HG03175 (cell line): ENCODE measurements around the gene CEP72.
"Not testable (repeated sequence)": the region's sequence is repeated elsewhere in the genome, so short reads cannot be mapped to it uniquely, and the experiment has no call there.

Source experiments
- ATAC-seq: cut with Tn5 transposase; IDR thresholded peaks from one replicate; pipeline ENCODE4 v1.9.1; 2021; ENCODE audit warnings: mild to moderate bottlenecking, moderate library complexity; ENCODE audit not compliant: unreplicated experiment

CEP72 gene, protein sequence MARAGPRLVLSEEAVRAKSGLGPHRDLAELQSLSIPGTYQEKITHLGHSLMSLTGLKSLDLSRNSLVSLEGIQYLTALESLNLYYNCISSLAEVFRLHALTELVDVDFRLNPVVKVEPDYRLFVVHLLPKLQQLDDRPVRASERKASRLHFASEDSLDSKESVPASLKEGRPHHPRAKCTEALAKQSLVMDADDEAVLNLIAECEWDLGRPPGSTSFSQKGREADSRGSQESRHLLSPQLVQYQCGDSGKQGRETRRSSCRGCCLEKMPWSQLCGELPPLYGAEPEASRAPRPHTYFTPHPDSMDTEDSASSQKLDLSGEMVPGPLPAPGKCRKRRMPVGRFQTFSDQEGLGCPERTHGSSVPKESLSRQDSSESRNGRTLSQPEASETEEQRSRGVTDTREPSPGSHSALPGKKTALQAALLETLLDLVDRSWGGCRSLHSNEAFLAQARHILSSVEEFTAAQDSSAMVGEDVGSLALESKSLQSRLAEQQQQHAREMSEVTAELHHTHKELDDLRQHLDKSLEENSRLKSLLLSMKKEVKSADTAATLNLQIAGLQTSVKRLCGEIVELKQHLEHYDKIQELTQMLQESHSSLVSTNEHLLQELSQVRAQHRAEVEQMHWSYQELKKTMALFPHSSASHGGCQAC

DNA sequence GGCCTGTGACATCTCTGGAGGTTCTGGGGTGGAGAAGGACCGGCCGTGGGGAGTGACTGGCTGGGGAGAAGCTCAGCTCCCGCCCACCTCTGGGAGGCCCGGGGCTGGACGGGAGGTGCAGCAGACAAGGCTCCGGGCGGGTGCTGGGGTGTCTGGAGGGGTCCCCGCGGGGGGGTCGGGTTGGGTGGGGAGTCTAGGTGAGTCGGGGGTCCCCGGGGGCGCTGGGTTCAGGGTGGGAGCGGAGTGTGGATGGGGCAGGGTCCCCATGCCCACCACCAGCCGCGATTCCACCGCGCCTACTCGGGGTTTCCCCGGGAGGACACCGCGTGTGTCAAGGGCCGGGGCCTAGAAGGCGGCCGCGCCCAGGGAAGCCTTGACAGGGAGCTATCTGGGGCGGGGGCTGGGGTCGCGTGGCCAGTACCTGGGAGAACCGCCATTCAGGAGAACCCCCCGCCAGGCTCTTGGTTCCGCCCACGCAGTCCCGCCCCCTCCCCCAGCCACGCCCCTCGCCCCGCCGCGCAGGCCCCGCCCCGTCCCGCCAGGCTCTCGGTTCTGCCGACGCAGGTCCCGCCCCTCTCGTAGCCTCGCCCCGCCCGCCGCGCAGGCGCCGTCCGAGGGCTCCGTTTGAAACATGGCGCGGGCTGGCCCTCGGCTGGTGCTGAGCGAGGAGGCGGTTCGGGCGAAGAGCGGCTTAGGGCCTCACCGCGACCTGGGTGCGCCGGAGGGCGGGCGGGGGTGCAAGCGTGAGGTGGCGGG, at the start of gene CEP72:
TSS of gene CEP72 (plus strand) at position 610 of the 756 bp plus-strand sequence. CDS start at position 632, 22 bp downstream.
- peak; percentile 75 for ATAC-seq

DNA sequence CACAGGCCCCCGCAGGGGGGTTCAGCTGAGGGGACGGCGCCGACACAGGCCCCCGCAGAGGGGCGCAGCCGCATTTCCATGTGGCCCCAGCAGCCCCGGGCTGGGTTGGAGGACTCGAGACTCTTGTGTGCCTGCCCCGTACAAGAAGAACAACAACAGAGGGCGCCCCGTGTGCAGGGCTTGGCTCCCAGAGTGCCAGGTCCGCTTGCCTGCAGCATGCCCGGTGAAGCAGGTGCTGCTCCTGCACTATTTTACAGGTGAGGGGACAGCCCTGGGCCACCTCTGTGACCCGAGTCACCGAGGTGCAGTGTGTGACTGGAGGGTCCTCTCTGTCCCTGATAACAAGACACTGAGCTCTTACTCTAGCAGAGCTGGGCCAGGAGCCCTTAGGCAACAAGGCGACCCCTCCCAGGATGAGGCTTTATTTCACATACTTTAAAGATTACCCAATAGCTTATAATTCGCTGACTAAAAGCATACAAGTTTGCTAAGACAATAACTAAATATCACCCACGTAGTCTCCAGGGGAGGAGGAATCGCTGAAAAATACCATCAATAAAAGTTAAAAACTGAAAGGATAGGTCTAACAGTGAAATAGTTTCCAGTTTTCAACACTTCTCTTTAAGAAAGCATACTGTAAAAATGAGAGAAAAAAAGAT, 46.2 kb upstream of the CEP72 start:
- no peak for ATAC-seq

- no peak for ATAC-seq
Measured at GRCh38 chr5:566636-567309, 45.4 kb upstream of the CEP72 start.

GRCh38 chr5:567664-568060, 44.5 kb upstream of the CEP72 start:
- no peak for ATAC-seq

DNA sequence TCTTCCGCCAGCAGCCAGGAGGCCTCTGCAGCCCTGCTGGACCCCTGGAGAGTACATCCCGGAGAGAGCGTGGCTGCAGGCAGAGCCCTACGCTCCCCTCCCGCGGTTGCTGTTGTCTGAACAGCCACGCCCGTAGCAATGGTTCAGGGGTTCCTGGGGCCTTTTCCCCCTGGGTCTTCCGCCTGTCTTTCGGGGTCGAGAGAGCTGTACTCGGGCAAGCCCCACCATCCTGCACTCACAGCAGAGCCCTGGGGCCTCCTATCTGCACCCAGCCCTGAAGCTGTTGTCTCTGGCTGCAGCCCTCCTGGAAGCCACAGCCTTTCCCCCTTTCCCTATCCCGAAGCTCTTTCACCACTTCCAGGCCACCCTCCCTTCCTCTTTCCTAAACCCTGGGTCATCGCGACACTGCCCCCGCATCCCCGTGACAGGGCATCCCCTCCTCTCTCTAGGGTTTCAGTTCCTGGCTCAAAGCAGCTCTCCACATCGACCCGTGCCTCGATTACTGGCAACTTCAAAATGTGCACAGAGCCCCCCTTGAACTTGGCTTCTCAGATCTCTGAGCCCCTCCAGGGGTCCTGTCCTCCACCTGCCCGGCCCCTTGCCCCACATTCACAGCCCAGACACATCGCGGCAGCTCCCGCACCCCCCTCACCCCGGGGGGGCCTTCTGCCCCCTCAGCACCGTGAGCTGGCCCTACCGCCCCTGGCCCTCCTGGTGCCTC, 43.9 kb upstream of the CEP72 start:
- no peak for ATAC-seq

DNA sequence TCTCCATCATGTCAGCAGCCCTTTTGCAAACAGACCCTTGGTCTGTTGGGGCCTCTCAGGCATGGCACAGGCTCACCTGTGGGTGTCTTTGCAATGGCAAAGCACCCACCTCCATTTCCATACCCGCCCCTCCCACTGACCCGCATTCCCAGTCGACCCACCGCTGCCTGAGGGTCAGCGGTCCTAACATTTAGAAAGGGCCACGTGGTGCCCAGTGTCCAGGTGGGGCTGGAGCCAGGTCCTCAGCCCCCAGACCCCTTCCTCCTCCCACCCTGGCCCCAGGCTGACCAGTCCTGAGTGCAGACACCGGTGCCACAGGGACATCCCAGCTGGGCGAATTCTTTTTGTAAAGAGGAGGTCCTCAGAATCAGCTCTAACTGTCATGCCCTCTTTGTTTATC, 43.3 kb upstream of the CEP72 start:
- no peak for ATAC-seq

- ATAC-seq: no peak
Measured at GRCh38 chr5:569358-569867, 42.7 kb upstream of the CEP72 start.

DNA sequence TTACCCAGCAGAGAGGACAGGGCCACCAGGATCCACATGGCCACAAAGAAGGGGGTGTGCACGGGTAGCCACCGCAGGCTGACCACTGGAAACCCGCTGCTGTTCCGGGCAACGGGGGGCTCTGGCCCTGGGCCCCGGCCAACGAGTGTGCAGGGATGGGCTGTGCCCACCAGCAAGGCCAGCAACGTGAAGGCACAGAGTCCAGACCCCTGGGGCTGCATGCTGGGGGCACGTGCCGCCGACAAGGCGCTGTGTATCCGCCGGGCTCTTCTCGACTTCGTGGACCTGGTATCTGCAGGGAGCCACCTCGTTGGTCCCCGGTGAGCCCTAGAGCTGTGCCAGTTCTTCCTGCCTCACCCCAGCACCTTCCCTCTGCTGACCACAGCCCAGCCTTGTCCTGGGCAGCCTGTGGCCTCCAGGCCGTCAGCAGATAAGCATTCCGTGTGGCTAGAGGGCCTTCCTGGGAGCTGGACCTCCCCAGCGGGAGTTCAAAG, 42.2 kb upstream of the CEP72 start:
- no peak for ATAC-seq

DNA sequence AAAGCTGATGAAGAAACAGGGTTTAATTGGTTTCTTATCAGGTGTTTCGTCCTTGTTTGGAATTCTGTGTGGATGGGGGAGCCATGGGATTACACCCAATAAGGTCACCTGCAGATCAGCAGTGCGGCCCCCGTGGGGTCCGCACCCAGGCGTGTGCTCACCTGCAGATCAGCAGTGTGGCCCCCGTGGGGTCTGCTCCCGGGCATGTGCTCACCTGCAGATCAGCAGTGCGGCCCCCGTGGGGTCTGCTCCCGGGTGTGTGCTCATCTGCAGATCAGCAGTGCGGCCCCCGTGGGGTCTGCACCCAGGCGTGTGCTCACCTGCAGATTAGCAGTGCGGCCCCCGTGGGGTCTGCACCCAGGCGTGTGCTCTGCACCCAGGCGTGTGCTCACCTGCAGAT, 41.7 kb upstream of the CEP72 start:
- no peak for ATAC-seq

DNA sequence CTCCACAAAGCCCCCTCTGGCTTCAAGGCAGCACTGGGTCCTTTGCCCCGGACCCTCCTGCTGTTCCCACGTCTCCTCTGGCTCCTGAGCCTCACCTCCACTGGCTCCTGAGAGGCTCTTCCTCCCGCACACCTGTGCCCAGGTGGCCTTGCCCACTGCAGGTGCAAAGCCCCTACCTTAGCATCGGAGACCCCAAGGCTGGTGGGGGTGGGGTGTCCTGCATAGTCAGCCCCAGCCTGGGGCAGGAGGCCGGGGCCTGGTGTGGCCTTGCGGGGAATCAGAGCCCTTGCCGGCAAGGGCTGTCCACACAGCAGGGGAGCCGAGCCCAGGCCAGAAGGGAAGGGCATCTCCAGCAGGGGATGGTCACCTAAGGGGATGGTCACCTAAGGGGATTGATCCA, 41.3 kb upstream of the CEP72 start:
- no peak for ATAC-seq

DNA sequence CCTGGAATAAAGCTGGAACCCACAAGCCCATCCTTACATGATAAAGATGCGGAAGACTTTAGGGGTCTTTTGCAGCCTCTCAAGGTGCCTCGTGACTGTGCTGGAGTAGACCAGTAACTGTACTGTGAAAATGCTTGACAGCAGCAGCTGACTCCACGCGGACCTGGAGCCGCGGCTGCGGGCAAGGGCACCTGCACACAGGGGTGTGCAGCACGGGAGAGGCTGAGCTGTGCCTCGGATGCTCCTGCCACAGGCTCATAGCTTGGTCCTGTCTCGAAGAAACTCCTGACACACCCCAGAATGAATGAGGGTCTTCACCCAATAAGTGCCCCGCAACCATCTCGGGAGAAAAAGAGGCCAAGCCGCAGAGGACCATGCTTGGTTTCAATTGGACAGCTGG, 40.3 kb upstream of the CEP72 start:
- no peak for ATAC-seq

DNA sequence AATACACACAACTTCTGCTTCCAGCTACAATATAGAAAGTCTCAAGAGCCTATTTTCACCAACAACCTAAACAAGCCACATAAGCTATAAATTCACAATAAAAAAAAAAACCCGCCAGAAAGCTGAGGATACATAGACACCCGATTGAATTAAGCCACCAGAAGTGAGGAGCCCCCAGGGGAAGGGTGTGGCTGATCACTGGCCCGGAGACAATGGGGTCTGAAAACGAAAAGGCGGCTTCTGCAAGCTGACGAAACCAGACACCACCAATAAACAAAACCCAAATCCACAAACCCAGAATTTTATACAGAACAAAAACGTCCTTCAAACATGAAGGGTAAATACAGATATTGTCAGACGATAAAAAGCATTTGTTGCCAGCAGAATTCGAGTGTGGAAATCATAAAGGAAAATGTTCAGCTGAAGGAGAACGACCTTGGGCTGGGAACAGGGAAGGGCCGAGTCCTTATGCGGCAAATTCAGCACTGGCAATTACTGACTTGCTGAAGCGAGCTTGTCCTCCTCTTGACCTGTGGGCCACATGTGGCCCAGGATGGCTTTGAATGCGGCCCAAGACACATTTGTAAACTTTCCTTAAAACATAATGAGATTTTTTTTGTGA, 39.6 kb upstream of the CEP72 start:
- no peak for ATAC-seq

GRCh38 chr5:573206-573605, 38.9 kb upstream of the CEP72 start:
- no peak for ATAC-seq

DNA sequence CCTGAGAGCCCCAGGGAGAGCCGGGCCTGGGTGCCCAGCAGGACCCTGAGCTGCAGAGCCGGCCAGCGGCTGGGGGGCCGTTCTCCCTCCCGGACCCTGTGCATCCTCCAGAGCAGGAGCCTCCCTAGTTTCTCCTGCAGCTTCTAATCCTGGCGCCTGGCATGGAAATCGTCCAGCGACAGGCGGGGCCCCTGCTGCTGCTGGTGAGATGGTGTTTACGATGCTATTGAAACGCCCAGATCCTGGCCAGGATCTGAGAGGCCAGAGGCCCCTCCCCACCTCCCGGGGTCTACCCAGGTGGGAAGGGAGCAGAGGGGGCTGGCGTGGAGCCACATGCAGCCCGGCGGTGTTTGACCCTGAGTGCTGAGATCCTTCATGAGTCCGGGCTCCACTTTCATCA, 38.2 kb upstream of the CEP72 start:
- no peak for ATAC-seq

- ATAC-seq: no peak
Measured at GRCh38 chr5:574906-575305, 37.2 kb upstream of the CEP72 start.

DNA sequence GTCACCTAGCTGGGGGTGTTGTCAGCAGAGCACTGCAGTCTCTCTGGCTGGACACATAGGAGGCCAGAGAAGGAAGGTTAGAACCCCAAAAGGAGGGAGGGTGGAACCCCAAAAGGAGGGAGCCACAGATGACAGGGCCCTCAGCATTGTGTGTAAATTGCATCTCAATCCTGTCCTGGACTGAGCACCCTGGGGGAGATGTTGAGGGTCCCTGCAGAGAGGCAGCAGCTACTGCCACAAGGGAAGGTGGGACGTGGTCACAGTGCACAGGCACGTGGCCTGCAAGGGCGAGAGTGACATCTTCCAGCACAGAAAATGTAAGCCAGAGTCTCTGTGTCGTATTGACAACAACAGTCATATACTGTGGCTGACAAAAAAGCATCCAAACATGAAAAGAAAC, 36.5 kb upstream of the CEP72 start:
- no peak for ATAC-seq

GRCh38 chr5:577214-577613, 34.9 kb upstream of the CEP72 start:
- ATAC-seq: not testable (repeated sequence)

DNA sequence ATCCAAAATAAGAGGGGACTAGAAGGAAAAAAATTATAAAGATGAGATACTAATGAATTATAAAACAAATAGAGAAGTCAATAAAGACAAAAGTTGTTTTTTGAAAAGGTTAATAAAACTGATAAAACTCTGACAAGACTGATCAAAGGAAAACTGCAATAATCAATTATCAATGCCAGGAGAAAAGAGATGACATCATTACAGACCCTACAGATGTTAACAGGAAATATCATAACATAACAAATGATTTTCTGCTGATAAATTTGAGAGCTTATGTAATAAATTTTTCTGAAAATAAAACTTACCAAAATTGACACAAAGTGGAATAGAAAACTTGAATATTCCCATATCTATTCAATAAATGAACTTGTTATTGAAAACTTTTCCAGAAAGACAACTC, 34.3 kb upstream of the CEP72 start:
- no peak for ATAC-seq

DNA sequence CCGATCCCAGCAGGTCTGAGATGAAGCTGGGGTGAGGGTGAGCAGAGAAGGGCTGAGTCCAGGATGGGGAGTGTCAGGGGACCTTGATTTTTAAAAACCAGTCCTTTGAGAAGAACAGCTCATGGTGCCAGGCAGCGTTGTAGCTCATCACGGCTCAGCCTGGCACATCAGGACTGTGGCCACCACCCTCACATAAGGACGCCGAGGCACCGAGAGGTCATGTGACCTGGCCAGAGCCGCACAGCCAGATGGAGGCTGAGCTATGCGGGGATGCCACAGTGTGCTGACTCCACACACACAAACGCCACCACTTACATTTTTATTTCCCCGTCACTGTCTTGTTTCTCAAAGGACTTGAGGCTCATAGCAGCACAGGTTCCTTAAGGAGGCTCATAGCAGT, 32.9 kb upstream of the CEP72 start:
- ATAC-seq: no peak
